Stimulated activated CD4-positive, alpha-beta T cell treated with anti-CD3 and anti-CD28 coated beads, Interleukin-1b, Interleukin-23, amount 100 ng/mL, for 1 hour (primary cell): ENCODE measurements around the gene NLGN2.
"Not testable (repeated sequence)": the region's sequence is repeated elsewhere in the genome, so short reads cannot be mapped to it uniquely, and the experiment has no call there.

ENCODE experiments used
- DNase-seq, 2 donors: peaks; one replicate each; pipeline ENCODE4 v3.0.0-alpha.2; 2020; ENCODE audit warnings: low read depth in 2 of 2

Gene NLGN2

DNA sequence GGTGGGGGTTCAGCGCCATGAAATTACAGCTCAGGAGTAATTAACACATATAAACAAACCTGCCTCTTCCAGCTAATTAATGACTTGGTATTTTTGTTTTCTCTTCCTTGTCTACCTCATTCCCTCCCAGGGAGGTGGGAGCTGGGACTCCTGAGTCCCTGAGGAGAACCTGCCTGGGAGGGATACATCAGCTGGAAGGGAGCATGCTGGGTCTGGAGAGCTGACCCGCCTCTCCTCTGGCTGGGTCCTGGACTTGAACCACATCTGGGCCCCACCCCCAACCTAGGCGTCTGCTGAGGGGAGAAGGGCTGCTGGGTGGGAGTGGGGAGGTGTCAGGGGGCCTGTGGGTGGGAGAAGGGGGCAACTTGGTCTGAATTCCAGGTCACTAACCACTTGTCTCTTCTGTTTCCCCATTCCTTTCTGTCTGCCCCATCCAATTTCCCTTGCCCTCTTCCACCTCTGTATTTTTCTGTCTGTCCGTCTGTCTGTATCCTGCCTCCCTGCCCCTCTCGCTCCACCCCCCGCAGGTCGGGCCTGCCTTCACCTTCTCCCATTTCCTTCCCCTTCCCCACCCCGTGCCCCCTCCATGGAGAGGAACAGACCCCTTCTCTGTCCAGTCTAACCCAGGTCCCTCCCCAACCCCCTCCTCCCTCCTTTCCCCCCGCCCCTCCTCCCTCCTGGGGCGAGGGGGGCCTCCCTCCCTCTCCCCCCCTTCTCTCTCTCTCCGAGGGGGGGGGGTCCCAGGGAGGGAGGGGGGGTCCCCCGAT is at the start of gene NLGN2:
Gene NLGN2 (plus strand): TSS at position 361 of the 767 bp plus-strand sequence. CDS start 411 bp downstream, outside the sequence.
- no peak for DNase-seq

DNA sequence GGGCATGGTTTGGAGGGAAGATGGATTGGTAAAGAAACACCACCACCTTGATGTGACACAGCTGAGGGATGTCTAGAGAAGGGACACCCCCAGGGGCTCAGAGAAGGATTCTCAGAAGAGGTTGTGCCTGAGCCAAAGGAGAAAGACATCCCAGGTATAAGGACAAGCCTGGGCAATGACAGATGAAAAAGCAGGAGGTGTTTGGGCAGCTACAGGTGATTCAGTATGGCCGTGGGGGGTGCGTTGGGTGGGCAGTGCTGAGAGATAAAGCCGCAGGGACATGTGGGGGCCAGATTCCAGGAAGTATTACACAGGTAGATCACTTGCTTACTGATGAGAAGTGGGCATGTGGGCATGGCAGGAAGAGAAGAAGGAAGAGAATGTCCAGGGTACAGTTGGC is 45.7 kb upstream of the NLGN2 start:
- DNase-seq = no peak

DNA sequence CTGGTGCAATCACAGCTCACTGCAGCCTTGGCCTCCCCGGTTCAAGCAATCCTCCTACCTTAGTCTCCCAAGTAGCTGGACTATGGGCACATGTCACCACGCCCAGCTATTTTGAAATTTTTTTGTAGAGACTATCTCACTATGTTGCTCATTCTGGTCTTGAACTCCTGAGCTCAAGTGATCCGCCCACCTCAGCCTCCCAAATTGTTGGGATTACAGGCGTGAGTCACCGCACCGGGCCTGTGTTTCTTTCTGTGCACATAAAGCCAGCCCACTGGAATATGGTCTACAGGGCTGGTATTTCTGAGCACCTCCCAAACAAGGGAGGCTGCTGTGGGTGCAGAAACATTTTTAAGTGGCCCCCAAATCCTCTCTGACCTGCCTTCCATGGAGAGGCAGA is 44.3 kb upstream of the NLGN2 start:
- DNase-seq = no peak

DNA sequence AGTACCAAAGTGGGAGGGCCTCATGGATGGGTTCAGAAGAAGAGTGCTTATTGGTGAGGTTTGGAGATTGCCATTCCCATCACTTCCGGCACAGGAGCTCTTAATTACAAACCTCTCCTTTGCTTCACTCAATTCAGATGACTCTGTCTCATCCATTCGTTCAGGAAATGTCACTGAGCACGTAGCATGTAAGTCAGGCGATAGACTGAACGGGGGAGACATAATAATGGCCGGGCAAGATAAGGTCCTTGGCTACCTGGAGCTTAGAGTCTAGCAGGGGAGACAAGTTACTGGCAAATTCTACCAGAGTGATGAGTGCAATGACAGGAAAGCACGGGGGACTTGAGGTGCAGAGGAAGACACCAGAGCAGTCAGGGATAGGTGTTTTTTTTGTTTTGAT is 41.7 kb upstream of the NLGN2 start:
- DNase-seq = not testable (repeated sequence)

DNA sequence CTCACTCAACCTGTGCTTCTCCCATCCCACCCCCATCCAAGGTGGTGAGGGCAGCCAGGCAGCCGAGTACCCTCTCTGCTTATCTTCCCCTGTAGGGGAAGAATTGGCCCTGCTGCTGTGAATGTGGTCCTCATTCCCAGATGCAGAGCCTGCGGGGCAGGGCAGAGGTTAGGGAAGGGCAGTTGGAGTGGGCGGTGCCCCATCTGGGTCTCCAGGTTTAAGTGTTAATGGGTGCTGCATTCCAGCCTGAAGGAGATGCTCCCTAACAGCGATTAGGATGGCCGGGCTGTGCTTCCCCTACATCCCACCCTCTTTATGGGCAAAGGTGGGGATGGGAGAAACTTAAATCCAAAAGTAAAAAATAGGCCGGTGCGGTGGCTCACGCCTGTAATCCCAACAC is 40.6 kb upstream of the NLGN2 start:
- no peak for DNase-seq

DNA sequence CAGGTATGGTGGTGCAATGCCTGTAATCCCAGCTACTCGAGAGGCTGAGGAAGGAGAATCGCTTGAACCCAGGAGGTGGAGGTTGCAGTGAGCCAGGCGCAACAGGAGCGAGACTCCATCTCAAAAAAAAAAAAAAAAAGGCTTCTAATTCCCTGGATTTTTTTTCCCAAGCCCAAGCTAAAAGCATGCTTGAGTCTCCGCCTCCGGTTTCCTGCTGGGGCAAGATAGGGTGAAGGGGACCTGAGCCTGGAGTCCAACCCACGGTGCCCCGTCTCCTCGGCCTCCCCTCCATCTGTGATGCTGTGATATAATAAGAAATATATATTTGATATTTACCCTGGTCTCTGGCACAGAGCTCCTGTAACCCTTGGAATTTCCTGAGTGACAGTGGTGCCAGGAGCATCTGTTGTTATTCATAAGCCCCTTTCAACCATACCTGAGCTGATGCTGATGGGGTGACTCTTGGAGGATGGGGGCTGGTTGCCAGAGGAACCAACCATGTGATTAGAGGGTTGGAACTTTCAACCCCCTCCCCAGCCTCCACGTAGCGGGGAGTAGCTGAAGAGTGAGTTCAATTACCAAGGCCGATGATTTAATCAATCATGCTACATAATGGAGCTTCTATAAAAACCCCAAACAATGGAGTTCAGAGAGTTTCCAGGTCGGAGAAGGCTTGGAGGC is 39.6 kb upstream of the NLGN2 start:
- DNase-seq = no peak

DNA sequence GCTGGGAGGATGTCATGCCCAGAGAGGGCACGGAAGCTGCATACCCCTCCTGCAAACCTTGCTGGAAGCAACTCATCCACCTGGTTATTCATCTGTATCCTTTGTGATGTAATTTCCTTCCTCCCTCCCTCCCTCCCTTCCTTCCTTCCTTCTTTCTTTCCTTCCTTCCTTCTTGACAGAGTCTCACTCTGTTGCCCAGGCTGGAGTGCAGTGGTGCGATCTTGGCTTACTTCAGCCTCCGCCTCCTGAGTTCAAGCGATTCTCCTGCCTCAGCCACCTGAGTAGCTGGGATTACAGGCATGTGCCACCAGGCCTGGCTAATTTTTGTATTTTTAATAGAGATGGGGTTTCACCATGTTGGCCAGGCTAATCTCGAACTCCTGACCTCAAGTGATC is 39.0 kb upstream of the NLGN2 start:
- DNase-seq = not testable (repeated sequence)

DNA sequence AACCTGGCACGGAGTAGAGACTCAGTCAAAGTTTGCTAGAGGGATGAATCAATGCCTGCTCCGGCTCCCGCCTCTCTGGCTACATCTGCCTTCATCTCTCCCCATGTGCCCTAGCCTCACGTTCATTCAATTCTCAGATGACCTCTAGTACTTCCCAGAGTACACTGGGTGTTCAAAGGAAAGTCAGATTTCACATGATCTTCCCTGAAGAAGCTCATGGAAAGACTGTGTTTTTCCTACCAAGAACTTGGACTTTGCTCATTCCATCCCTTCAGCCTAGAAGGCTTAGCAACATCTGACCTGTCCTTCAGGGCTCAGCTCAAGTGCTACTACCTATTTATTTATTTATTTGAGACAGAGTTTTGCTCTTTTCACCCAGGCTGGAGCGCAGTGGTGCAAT is 37.8 kb upstream of the NLGN2 start:
- DNase-seq = no peak

DNA sequence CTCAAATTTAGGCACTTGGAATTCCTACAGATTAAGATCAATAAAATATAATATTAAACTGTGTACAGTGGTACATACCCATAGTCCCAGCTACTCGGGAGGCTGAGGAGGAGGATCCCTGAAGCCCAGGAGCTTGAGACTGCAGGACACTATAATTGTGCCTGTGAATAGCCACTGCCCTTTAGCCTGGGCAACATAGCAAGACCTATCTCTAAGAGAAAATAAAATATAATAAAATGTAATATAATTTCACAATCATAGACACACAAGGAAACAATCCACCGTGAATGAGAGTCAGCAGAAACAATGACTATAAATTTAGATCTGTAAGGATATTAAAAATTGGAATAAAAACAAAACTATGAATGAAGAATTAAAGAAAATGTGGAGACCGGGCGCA is 36.8 kb upstream of the NLGN2 start:
- no peak for DNase-seq

DNA sequence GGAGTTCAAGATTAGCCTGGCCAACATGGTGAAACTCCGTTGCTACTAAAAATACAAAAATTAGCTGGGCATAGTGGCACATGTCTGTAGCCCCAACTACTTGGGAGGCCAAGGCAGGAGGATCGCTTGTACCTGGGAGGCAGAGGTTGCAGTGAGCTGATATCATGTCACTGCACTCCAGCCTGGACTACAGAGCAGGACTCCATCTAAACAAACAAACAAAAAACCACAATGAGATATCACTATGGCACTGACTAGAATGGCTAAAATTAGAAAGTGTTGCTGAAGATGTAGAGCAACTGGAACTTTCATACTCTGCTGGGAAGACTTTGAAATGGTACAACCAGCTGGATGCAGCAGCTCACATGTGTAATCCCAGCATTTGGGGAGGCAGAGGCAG is 33.3 kb upstream of the NLGN2 start:
- no peak for DNase-seq

DNA sequence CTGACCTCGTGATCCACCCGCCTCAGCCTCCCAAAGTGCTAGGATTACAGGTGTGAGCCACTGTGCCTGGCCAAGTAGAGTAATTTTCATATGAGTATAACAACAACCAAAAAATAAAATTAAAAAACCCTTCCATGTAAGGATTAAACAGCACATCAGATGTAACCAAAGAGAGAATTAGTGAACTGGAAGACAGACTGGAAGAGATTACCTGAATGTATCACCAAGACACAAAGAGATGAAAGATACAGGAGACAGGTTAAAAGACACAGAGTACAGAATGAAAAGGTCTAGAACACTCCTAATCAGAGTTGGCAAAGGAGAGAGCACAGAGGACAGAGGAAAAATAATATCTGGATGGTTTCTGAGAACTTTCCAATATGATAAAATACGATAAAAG is 28.5 kb upstream of the NLGN2 start:
- DNase-seq = no peak

DNA sequence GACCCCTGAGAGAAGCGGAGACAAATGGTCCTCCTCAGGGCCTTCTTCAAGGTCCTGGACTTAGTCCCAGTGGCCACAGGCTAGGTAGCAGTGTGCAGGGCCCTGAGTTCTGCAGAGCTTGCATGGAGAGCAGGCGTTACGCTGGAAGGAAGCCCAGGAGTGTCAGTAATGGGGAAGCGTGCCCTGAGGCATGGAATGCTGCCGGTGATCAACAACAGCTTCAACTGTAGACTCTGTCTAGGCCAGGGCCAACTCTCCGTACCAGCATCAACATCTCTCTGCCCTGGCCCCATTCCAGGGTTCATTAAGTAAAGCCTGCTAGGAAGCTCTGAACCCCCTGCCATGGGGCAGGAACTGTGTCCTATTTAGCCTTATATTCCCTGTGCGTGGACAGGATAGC is 27.3 kb upstream of the NLGN2 start:
- DNase-seq = no peak

DNA sequence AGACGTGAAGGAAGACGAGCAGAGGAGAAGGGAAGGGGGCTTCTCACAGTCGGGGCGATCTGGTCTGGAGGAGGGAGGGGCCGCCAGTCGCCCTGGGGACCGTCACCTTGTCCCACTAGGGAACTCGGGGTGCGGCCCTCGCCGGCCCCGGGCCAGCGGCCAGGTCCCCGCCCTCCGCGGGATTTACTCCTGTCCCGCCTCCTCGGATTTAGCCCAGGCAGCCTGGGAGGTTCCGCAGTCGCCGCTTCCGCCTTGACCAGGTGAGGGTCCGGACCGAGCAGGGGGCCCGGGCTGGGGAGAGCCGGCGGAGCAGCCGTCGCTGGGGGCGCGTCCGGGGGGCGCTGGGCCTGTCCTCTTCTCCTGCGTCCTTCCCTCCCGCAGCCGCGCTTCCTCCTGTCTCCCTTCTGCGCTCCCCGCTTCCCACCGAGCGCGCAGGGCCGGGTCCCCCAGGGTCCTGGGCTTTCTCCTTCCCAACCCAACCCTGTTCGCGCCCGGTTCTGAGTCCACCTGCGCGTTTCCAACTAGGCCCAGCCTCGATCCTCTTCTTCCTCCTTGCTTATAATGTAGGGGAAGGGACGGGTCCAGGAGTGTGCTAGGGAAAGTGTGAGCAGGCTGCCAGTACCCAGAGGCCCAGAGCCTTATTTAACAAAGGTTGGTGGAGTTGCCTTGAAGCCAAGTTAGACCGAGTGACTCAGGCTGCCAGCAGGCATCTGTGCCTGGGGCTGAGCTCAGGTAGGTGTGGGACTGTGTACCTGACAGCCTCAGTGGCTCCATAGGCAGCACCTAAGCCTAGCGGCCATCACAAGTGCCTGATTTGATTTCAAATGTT is 26.6 kb upstream of the NLGN2 start, which contains the start of gene TNK1:
Gene TNK1 (plus strand): TSS at position 235 of the 829 bp plus-strand sequence. CDS start 1,838 bp downstream, outside the sequence.
- no peak for DNase-seq

DNA sequence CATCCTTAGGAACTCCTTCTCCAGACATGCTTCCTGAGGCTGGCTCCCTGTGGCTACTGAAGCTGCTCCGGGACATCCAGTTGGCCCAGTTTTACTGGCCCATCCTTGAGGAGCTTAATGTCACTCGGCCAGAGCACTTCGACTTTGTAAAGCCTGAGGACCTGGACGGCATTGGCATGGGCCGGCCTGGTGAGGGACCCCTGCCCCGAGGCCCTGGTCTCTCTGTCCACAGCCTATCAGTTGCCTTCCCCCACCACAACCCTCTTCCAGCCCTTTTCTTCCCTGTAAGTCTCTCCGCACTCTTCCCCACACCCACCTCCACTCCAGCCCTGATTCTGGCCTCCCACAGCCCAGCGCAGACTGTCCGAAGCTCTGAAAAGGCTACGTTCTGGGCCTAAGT is 24.7 kb upstream of the NLGN2 start:
- DNase-seq = no peak

DNA sequence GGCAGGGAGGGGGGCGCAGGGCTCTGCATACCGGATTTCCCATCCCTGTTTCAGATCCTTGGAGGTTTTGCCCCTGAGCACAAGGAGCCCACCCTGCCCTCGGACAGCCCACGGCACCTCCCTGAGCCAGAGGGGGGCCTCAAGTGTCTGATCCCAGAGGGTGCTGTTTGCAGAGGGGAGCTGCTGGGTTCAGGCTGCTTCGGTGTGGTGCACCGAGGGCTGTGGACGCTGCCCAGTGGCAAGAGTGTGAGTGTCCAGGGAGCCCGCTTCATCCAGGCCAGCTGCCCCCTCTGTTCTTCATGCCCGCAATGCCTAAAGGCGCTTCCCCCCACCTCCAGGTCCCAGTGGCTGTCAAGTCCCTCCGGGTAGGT is 24.3 kb upstream of the NLGN2 start:
- no peak for DNase-seq

DNA sequence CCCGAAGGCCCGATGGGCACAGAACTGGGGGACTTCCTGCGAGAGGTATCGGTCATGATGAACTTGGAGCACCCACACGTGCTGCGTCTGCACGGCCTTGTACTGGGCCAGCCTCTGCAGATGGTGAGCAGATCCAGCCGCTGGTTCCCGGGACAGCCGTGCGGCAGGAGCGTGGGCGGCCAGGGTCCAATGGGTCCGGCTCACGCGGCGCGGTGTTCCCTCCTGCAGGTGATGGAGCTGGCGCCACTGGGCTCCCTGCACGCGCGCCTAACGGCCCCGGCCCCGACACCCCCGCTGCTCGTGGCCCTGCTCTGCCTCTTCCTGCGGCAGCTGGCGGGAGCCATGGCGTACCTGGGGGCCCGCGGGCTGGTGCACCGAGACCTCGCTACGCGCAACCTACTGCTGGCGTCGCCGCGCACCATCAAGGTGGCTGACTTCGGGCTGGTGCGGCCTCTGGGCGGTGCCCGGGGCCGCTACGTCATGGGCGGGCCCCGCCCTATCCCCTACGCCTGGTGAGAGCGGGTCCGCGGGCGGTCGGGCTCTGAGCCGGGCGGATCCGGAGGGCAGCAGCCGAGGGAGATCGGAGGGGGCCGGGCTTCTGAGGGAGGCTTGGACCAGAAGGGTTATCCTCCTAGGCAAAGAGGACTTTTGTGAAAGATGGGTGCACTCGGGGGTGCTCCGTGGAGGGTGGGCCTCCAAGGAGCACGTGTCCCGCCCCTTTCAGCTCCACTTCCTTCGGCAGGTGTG is 23.7 kb upstream of the NLGN2 start:
- DNase-seq = peak; percentile 49 to 60

DNA sequence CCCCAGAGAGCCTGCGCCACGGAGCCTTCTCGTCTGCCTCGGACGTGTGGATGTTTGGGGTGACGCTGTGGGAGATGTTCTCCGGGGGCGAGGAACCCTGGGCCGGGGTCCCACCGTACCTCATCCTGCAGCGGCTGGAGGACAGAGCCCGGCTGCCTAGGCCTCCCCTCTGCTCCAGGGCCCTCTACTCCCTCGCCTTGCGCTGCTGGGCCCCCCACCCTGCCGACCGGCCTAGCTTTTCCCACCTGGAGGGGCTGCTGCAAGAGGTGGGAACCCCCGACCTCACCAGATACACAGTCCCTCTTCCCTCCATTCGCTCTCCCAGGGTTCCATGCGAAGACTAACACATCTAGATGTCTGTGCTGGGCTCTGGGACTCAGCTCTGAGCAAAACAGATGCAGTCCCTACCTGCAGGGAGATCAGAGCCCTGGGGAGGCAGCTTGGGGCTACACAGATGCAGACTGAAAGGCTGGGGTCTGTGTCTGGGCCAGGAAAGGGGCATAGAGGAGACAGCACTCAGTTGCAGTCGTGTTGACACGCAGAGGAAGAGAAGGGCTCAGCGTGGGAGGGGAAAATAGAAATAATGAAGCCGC is 23.1 kb upstream of the NLGN2 start:
- DNase-seq = no peak

DNA sequence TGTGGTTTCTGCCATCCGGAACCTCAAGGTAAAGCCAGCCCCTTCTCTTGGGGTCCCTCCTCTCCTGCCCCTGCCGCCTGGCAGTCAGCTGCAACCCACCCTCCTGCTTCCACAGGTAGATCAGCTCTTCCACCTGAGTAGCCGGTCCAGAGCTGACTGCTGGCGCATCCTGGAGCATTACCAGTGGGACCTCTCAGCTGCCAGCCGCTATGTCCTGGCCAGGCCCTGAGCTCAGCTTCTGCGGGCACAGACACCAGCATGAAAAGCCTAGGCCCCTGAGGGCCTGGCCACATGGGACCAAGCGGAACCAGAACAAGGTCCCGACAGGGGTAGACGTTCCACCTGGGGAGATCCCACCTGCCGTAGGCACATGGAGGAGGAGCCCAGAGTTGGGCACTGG is 18.8 kb upstream of the NLGN2 start:
- no peak for DNase-seq

DNA sequence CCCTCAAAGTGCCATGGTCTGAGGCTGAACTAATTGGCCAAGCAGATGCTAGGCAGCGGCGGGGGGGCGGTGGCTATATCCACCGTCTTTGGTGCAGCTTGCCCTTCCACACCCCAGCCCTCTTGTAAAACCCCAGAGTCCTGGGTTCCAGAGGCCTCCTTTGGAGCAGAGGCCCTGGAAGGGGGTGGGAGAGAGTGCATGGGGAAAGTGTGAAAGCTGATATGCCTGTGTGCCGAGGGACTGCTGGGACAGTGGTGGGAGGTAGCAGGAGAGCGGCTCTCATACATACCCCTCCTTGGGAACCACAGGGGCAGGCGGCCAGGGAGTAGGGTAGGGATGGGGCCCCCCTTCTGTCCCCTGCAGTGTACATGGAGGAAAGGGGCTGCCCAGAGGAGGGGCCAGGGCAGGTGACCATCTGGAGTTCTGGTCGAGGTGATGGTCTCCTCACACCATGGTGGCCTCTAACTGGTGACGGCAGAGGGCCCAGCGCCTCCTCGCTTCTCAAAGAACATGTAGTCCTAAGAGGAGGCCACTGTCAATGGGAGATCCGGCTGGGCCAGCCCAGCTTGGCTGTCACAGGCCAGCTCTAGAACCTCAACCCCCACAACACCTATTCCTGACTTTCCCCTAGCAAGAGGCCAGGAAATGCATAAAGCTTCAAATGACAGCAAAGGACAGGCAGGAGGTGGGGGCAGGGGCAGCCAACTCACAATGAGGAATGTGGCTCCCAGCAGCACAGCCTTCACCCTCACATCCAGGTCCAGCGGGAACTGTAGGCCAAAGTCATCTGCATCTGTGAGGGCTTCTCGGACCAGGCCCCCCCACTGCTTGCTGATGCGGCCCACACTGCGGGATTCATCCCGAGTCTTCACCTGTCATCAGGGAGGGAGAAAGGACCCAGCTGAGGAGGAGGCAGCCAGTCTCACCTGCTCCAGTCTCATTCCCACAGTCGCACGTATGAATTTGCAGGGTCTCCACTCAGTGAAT is 17.4 kb upstream of the NLGN2 start:
- DNase-seq = no peak

DNA sequence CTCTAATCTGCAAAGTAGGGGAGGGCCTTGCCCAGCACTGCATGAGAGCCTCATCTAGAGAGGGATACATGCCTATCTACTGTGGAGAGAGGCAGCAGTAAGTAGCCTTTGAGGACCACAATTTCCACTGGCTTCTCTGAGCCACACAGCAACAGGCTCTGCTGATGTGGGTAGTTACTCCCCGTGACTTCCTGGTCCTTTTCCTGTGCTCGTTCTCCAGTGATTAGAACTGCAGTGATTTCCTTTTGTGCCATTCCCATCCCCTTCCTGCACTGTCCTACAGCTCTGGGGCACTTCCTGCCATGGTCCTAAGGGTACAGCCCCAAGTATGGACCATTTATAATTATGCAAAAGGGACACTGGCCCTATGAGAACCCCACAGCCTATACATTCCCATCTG is 16.3 kb upstream of the NLGN2 start:
- no peak for DNase-seq
